Lower leg skin (tissue), 4 donors: ENCODE measurements around the gene BCAS1. TPM values are rescaled to one million over a fixed set of nuclear protein-coding genes. Genes with fewer than 3 reads are reported as not detected.

ENCODE experiments used
- DNase-seq, 2 donors: peaks; one replicate each; pipeline ENCODE4 v3.0.0-alpha.2; 2019; ENCODE audit warnings: low spot score in 2 of 2
- H3K4me3 ChIP-seq: fragments of 200-600 bp; sonication (generic); 2 replicates; pipeline ENCODE4 v1.5.1; 2017; ENCODE audit warnings: mild to moderate bottlenecking, low read depth; ENCODE audit not compliant: poor library complexity, severe bottlenecking
- POLR2A ChIP-seq, 2 donors: fragments of 450-650 bp; IDR thresholded peaks; one replicate each; pipeline ENCODE4 v1.6.1; 2016 to 2017; ENCODE audit warnings: antibody characterized with exemption in 2 of 2, mild to moderate bottlenecking in 1 of 2, moderate library complexity in 1 of 2
- WGBS, 2 donors: methylation state at CpG; one replicate each; pipeline ENCODE4 v1.1.5; 2018; 5-methylcytosine and 5-hydroxymethylcytosine counted together
- intact Hi-C: fragments of 100-400 bp; cut with DNase I; formaldehyde crosslinking; loops from one replicate; pipeline ENCODE4 v1.15.0; 2023; ENCODE audit warnings: low total_unique reads
- total RNA-seq, 4 donors: library from RNA; depleted of rRNA; stranded (reverse); fragments of >200 nt; gene quantifications; one replicate each; pipeline ENCODE4 v1.1.0, GENCODE V29; 2016
- TF ChIP-seq, protein P1 (sequence below), 3 donors: fragments of 450-650 bp; IDR thresholded peaks; one replicate each; pipeline ENCODE4 v1.5.1; 2016; ENCODE audit warnings: antibody characterized with exemption in 3 of 3, mild to moderate bottlenecking in 3 of 3, moderate library complexity in 2 of 3

BCAS1 gene
- total RNA-seq, 4 donors from 2014 or later = 1.7 to 3.7 (median 2.1) TPM

DNA sequence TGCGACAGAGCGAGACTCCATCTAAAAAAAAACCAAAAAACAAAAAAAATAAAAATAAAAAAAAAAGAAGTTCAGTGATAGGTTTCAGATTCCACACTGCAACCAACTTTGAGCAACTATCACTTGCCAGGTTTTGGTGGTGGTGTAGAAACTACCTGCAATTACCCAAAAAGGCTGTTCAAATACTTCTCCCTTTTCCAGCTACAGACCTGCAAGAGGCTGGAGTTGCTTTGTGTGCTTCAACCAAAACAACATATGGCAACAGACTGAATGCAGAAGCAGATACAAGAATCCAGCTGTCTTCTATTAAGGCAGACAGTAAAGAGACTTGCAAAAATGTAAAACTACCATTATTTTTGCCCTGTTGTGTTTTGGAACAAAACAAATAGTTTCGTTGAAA is 9.3 kb upstream of the BCAS1 start:
- intact Hi-C loops = no loop called here

DNA sequence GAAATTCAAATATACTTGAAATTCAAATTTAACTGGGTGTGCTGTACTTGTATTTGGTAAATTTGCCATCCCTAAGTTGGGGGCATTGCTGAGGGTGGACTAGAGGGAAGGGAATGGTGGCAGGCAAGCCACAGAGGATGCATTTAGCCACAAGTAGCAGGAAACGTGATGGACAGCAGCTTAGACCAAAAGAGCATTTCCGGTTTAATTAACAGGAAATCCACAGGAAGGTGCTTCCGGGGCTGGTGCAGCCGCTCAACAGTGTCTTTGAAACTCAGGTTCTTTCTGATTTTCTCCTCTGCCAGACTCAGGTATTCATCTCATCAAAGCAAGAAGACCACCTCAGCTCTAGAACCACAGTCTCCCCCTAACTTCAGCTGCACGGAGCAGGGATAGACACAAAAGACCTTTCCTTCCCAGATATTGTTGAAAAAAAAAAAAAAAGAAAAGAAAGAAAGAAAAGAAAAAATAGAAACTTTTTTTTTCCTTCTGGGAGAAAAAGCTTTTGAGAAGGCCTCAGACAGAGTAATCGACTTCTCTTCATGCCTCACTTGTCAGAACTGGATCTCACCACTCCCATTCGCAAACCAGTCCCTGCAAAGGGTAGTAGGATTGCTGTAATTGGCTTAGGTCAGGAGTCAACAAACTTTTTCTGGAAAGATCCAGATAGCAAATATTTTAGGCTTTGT is 8.0 kb upstream of the BCAS1 start:
- no peak overlapping the region for H3K4me3 ChIP-seq
- no peak for DNase-seq
- TF ChIP-seq, protein P1, sequence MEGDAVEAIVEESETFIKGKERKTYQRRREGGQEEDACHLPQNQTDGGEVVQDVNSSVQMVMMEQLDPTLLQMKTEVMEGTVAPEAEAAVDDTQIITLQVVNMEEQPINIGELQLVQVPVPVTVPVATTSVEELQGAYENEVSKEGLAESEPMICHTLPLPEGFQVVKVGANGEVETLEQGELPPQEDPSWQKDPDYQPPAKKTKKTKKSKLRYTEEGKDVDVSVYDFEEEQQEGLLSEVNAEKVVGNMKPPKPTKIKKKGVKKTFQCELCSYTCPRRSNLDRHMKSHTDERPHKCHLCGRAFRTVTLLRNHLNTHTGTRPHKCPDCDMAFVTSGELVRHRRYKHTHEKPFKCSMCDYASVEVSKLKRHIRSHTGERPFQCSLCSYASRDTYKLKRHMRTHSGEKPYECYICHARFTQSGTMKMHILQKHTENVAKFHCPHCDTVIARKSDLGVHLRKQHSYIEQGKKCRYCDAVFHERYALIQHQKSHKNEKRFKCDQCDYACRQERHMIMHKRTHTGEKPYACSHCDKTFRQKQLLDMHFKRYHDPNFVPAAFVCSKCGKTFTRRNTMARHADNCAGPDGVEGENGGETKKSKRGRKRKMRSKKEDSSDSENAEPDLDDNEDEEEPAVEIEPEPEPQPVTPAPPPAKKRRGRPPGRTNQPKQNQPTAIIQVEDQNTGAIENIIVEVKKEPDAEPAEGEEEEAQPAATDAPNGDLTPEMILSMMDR (IDR thresholded peaks at IDR 0.05) = no peak
- TF ChIP-seq POLR2A (IDR thresholded peaks at IDR 0.05) = no peak
- WGBS, 2 donors = 69 to 77% methylated on average over 7 of the region's 7 CpGs
- intact Hi-C loops = no loop called here

More for the DNA sequence above, 9.3 kb upstream of the BCAS1 start:
- TF ChIP-seq, protein P1 (IDR thresholded peaks at IDR 0.05) = no peak
- TF ChIP-seq POLR2A (IDR thresholded peaks at IDR 0.05) = no peak
- no peak for DNase-seq
- H3K4me3 ChIP-seq = no peak overlapping the region
- WGBS, 2 donors = 67 to 73% methylated on average over 3 of the region's 3 CpGs

DNA sequence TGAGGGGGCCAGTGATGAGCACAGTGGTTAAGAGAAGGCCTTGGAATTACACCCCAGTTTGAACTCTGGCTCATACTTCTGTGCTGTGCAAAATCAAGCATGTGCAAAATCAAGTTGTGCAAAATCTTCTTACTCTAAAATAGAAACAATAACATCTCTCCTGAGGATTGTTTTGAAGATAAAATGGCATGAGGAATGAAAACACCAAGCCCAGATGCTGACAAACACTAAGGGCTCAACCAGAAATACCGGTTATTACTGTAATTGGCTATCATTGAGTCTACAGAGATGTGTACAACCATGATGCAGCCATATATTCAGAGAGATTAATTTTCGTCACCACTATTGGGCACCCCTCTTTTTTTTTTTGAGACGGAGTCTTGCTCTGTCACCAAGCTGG is 5.9 kb upstream of the BCAS1 start:
- TF ChIP-seq, protein P1 (IDR thresholded peaks at IDR 0.05) = no peak
- TF ChIP-seq POLR2A (IDR thresholded peaks at IDR 0.05) = no peak
- no peak for DNase-seq
- 74 to 75% methylated on average over 3 of the region's 3 CpGs for WGBS, 2 donors
- no peak overlapping the region for H3K4me3 ChIP-seq
- intact Hi-C loops = no loop called here

DNA sequence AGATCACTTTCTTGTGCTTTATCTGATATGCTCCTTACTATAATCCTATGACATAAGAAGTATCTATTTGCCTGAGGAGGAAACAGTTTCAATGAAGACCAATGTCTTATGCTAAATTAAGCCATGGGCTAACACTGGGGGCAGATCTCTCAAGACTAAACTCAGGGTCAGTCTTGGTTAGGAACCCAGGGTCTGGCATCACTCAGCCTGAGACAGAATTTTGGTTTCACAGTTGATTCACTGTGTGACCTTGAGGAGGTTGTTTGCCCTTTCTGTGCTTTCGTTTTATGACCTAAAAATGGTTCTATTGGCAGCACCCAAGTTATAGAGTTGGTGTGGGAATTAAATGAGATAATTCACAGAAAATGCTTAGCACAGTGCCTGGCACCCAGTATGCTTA is 4.9 kb upstream of the BCAS1 start:
- intact Hi-C loops = no loop called here
- DNase-seq = no peak
- WGBS, 2 donors = 67 to 70% methylated on average over 1 of the region's 1 CpG
- H3K4me3 ChIP-seq = no peak overlapping the region
- no peak for TF ChIP-seq POLR2A (IDR thresholded peaks at IDR 0.05)
- TF ChIP-seq, protein P1 (IDR thresholded peaks at IDR 0.05) = no peak

DNA sequence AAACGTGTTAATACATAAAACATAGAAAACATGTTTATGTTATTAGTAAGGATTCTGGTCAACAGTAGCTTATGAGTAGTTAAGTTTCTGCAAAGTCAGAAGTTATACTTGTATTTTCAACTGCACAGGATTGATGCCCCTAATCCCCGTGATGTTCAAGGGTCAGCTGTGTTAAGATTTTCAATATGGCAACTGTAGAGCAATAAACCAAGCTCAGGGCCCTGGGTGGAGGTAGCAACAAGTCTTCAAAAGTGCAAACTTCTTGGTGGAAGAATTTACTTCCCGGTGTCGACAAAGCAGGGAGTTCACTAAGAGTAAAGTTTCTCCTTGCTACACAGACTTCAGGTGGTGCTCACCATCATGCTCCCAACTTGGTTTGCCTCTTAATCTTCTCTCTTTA is 4.1 kb upstream of the BCAS1 start:
- no peak for DNase-seq
- WGBS, 2 donors = 79 to 86% methylated on average over 4 of the region's 4 CpGs
- no peak overlapping the region for H3K4me3 ChIP-seq
- no peak for TF ChIP-seq POLR2A (IDR thresholded peaks at IDR 0.05)
- TF ChIP-seq, protein P1 (IDR thresholded peaks at IDR 0.05) = no peak
- intact Hi-C loops = no loop called here

DNA sequence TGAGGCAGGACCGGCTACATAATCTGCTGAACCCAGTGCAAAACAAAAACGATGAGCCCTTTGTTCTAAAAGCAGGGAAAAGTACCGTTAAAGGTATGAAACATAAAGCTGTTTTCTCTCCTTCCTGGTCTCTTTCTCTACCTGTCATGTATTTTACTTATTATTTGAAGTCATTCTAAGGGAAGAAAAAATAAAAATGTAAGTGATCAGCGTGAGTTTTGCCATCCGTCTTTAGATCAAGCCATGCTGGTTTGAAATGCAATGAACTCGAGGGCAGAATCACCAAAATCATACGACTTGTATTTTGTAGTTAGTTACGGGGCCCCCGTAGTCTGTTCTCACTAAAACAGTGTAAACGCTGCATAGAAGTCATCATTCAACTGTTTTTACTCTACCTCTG is 2.9 kb upstream of the BCAS1 start:
- TF ChIP-seq, protein P1 (IDR thresholded peaks at IDR 0.05) = no peak
- TF ChIP-seq POLR2A (IDR thresholded peaks at IDR 0.05) = no peak
- DNase-seq = no peak
- WGBS, 2 donors = 82 to 91% methylated on average over 10 of the region's 10 CpGs
- intact Hi-C loops = no loop called here
- no peak overlapping the region for H3K4me3 ChIP-seq
